ENCODE measurements around the gene VPS37C. TPM values are rescaled to one million over a fixed set of nuclear protein-coding genes. Genes with fewer than 3 reads are reported as not detected.

Gene VPS37C
- polyA plus RNA-seq, 1 of the 3 experiments (the other 2 are of a cell fraction), result 15.2 TPM

- POLR2A ChIA-PET, result no interaction called here
- Histone ChIP-seq H4K20me1 (ENCODE audit: insufficient read depth) (no peaks in the 10 kb centered on the region), H3K4me2 (no peak overlapping the region), H3K27me3 (ENCODE audit: insufficient read depth) (no peaks in the 10 kb centered on the region), H3K36me3 (replicated peaks in 1 of 2; ENCODE audit: control insufficient read depth in 1 of 2, insufficient read depth in 2 of 2, low read length in 1 of 2) (no peaks in the 10 kb centered on the region), H3K9ac (no peak overlapping the region), H3F3A (replicated peaks; ENCODE audit: insufficient read depth) (no peaks in the 10 kb centered on the region), H2AFZ (ENCODE audit: low read depth) (no peak overlapping the region), H3K4me1 (ENCODE audit: control insufficient read depth in 1 of 2, insufficient read depth in 2 of 2, low read depth in 1 of 2, low read length in 1 of 2) (peaks cover 0 to 34% of the 10 kb centered on the region in 2 experiments; a peak in 2 of 4 replicates), H3K4me3 (ENCODE audit: low read depth in 2 of 2, low read length in 1 of 2) (no peak overlapping the region), H3K27ac (ENCODE audit: low read depth in 2 of 2, low read length in 1 of 2) (no peak overlapping the region), H3K9me2 (no peaks in the 10 kb centered on the region), H3K9me3 (no peaks in the 10 kb centered on the region), H3K79me2 (ENCODE audit: insufficient read depth) (no peaks in the 10 kb centered on the region)
- TF ChIP-seq MAX (IDR thresholded peaks at IDR 0.05; ENCODE audit: low read depth), result no peak
- no peak for TF ChIP-seq MXI1 (IDR thresholded peaks at IDR 0.05; ENCODE audit: low read depth, low read length)
- no peak for TF ChIP-seq RCOR1 (IDR thresholded peaks at IDR 0.05; ENCODE audit: low read length)
- TF ChIP-seq MEF2A (IDR thresholded peaks at IDR 0.05; ENCODE audit: borderline replicate concordance, low read depth), result no peak
- TF ChIP-seq RAD21 (IDR thresholded peaks at IDR 0.05; ENCODE audit: low read length), result no peak
- no peak for TF ChIP-seq TAF1 (IDR thresholded peaks at IDR 0.05; ENCODE audit: borderline replicate concordance, low read depth, low read length)
- TF ChIP-seq YY1 (IDR thresholded peaks at IDR 0.05; ENCODE audit: low read depth), result no peak
- no peak for TF ChIP-seq RXRA (IDR thresholded peaks at IDR 0.05; ENCODE audit: borderline replicate concordance, low read depth)
- TF ChIP-seq ELF1 (IDR thresholded peaks at IDR 0.05), result no peak
- no peak for TF ChIP-seq TEAD4 (IDR thresholded peaks at IDR 0.05; ENCODE audit: borderline replicate concordance, insufficient read depth)
- TF ChIP-seq CHD2 (IDR thresholded peaks at IDR 0.05; ENCODE audit: low read length, partially characterized antibody), result no peak
- TF ChIP-seq PBX3 (IDR thresholded peaks at IDR 0.05), result no peak
- TF ChIP-seq SMC3 (IDR thresholded peaks at IDR 0.05; ENCODE audit: low read depth, low read length), result no peak
- no peak for TF ChIP-seq GATA2 (CRISPR knock-in tag; IDR thresholded peaks at IDR 0.05)
- TF ChIP-seq FOXM1 (IDR thresholded peaks at IDR 0.05; ENCODE audit: low read depth), result no peak
- no peak for TF ChIP-seq REST (IDR thresholded peaks at IDR 0.05; ENCODE audit: low read depth, low read length)
- TF ChIP-seq USF1 (IDR thresholded peaks at IDR 0.05; ENCODE audit: borderline replicate concordance, low read depth), result no peak
- TF ChIP-seq USF2 (IDR thresholded peaks at IDR 0.05; ENCODE audit: borderline replicate concordance, low read depth, low read length), result no peak
- DNase-seq, result no peak
- CTCF ChIA-PET, result interaction anchor here (0.7 to 1.7 kb wide), 2 partner anchors 9 to 288 kb away, joined by 3 to 5 read pairs; no protein-coding TSS in a partner anchor
- 62% methylated on average over 3 of the region's 3 CpGs for WGBS (ENCODE audit: low lambda C conversion rate)
These were observed 41.7 kb downstream of the VPS37C start for GRCh38 chr11:61119571-61119970.
